NB4 (cell line): Measurements from ENCODE around the gene CTBP2.

Experiments used
- MYC ChIP-seq: IDR thresholded peaks from 2 replicates; pipeline ENCODE4 v1.6.1; 2011; ENCODE audit warnings: low read depth, low read length
- POLR2A ChIP-seq: IDR thresholded peaks from 2 replicates; pipeline ENCODE4 v1.6.1; 2011; ENCODE audit warnings: mild to moderate bottlenecking; ENCODE audit not compliant: insufficient read length; ENCODE audit errors: extremely low read depth
- TF ChIP-seq, protein P1 (sequence below): IDR thresholded peaks from one replicate; pipeline ENCODE4 v1.5.1; 2012; ENCODE audit warnings: low read depth, low read length
- TF ChIP-seq, protein P2 (sequence below): IDR thresholded peaks from 2 replicates; pipeline ENCODE4 v1.6.1; 2011; ENCODE audit warnings: low read depth, low read length

DNA sequence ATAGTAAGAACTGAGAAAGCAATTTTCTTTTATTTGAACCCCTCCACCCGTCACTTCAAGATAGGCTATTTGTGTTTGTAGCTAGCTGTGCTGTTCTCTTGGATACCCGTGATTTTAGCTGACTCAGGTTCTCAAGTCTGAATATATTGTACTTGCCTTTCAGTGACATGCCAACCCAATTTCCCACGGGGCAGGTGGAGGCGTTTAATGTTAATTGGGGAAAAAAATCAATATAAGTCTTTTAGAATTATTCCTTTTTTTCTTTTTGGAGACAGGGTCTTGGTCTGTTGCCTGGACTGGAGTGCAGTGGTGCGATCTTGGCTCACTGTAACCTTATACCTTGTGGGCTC is 182.0 kb downstream of the CTBP2 start:
- TF ChIP-seq, protein P1, sequence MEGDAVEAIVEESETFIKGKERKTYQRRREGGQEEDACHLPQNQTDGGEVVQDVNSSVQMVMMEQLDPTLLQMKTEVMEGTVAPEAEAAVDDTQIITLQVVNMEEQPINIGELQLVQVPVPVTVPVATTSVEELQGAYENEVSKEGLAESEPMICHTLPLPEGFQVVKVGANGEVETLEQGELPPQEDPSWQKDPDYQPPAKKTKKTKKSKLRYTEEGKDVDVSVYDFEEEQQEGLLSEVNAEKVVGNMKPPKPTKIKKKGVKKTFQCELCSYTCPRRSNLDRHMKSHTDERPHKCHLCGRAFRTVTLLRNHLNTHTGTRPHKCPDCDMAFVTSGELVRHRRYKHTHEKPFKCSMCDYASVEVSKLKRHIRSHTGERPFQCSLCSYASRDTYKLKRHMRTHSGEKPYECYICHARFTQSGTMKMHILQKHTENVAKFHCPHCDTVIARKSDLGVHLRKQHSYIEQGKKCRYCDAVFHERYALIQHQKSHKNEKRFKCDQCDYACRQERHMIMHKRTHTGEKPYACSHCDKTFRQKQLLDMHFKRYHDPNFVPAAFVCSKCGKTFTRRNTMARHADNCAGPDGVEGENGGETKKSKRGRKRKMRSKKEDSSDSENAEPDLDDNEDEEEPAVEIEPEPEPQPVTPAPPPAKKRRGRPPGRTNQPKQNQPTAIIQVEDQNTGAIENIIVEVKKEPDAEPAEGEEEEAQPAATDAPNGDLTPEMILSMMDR: no peak
- TF ChIP-seq POLR2A: no peak
- TF ChIP-seq MYC: no peak
- TF ChIP-seq, protein P2, sequence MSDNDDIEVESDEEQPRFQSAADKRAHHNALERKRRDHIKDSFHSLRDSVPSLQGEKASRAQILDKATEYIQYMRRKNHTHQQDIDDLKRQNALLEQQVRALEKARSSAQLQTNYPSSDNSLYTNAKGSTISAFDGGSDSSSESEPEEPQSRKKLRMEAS: no peak
